SK-N-SH (cell line): ENCODE results near the gene PRRX2.

Source experiments
- CTCF ChIP-seq: fragments of 200-600 bp; sonication (generic); IDR thresholded peaks from 2 replicates; pipeline ENCODE4 v1.6.1; 2017; ENCODE audit warnings: antibody characterized with exemption, mild to moderate bottlenecking, moderate library complexity
- EP300 ChIP-seq, 2 experiments: IDR thresholded peaks; 2 replicates each; pipeline versions ENCODE4 v1.4.0 to v1.6.1; 2012; ENCODE audit warnings: borderline replicate concordance in 1 of 2, low read depth in 1 of 2, low read length in 1 of 2
- EZH2phosphoT487 ChIP-seq: fragments of 200-600 bp; sonication (generic); IDR thresholded peaks from 2 replicates; pipeline ENCODE4 v1.6.1; 2017; ENCODE audit warnings: low read depth, mixed run types, mild to moderate bottlenecking, antibody characterized with exemption, moderate library complexity, borderline replicate concordance
- FOSL2 ChIP-seq: IDR thresholded peaks from 2 replicates; pipeline ENCODE4 v1.4.0; 2012; ENCODE audit warnings: low read depth, mild to moderate bottlenecking, moderate library complexity, borderline replicate concordance
- JUND ChIP-seq: IDR thresholded peaks from 2 replicates; pipeline ENCODE4 v1.4.0; 2012
- MAX ChIP-seq: IDR thresholded peaks from 2 replicates; pipeline ENCODE4 v1.4.0; 2012; ENCODE audit warnings: low read depth
- RFX5 ChIP-seq: IDR thresholded peaks from 2 replicates; pipeline ENCODE4 v1.6.1; 2012; ENCODE audit warnings: mild to moderate bottlenecking, improper control_type of control experiment, low read length
- TAF1 ChIP-seq: IDR thresholded peaks from 2 replicates; pipeline ENCODE4 v1.6.1; 2012; ENCODE audit warnings: low read depth, mild to moderate bottlenecking, low read length, moderate library complexity, borderline replicate concordance
- TF ChIP-seq, protein P1 (sequence below): fragments of 150-350 bp; IDR thresholded peaks from 2 replicates; pipeline ENCODE4 v1.6.1; 2016; ENCODE audit warnings: mild to moderate bottlenecking, low read depth, low read length

- TF ChIP-seq CTCF (no peak), EP300 (IDR thresholded peaks at IDR 0.05; ENCODE audit: borderline replicate concordance in 1 of 2, low read depth in 1 of 2, low read length in 1 of 2) (no peak), EZH2phosphoT487 (no peak), MAX (no peak), TAF1 (no peak), JUND (no peak), RFX5 (no peak), FOSL2 (no peak)
- TF ChIP-seq, protein P1, sequence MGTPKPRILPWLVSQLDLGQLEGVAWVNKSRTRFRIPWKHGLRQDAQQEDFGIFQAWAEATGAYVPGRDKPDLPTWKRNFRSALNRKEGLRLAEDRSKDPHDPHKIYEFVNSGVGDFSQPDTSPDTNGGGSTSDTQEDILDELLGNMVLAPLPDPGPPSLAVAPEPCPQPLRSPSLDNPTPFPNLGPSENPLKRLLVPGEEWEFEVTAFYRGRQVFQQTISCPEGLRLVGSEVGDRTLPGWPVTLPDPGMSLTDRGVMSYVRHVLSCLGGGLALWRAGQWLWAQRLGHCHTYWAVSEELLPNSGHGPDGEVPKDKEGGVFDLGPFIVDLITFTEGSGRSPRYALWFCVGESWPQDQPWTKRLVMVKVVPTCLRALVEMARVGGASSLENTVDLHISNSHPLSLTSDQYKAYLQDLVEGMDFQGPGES, result no peak
These were observed 28.3 kb upstream of the PRRX2 start for GRCh38 chr9:129637102-129637501.
